Measurements from ENCODE around the gene GPR149.
"Not testable (repeated sequence)": the region's sequence is repeated elsewhere in the genome, so short reads cannot be mapped to it uniquely, and the experiment has no call there.

Gene GPR149

GRCh38 chr3:154430014-154430413 is at the start of gene GPR149:
TSS of gene GPR149 (minus strand) at chr3:154430190. CDS start at chr3:154429615, 575 bp downstream.
- intact Hi-C loops (cut with DNase I): no loop called here
- peak in 4 of 10 donors; percentile 4 to 62 (median 30) for DNase-seq

- no peak for DNase-seq
- intact Hi-C loops (cut with DNase I): no loop called here
These were observed 43.8 kb upstream of the GPR149 start for GRCh38 chr3:154473769-154474168.

- DNase-seq: no peak
- intact Hi-C loops (cut with DNase I): no loop called here
These were observed 39.6 kb upstream of the GPR149 start for GRCh38 chr3:154469585-154469984.

- intact Hi-C loops (cut with DNase I): no loop called here
- no peak for DNase-seq
These were observed 34.6 kb upstream of the GPR149 start for GRCh38 chr3:154464440-154465190.

- intact Hi-C loops (cut with DNase I): no loop called here
- DNase-seq: no peak
These were observed 28.6 kb upstream of the GPR149 start for GRCh38 chr3:154458560-154458959.

- intact Hi-C loops (cut with DNase I): not testable (repeated sequence)
- DNase-seq: peak in 3 of 10 donors; percentile 24 to 58 (median 37)
These were observed 9.1 kb upstream of the GPR149 start for GRCh38 chr3:154439081-154439480.

GRCh38 chr3:154431043-154431442 is 1.1 kb upstream of the GPR149 start:
- intact Hi-C loops (cut with DNase I): no loop called here
- no peak for DNase-seq

- DNase-seq: peak in 5 of 10 donors; percentile 2 to 81 (median 68)
- intact Hi-C loops (cut with DNase I): no loop called here
These were observed 1.4 kb downstream of the GPR149 start for GRCh38 chr3:154428286-154429206.

GRCh38 chr3:154427685-154428285 is 2.2 kb downstream of the GPR149 start:
- peak in 5 of 10 donors; percentile 6 to 75 (median 71) for DNase-seq
- intact Hi-C loops (cut with DNase I): no loop called here

- intact Hi-C loops (cut with DNase I): no loop called here
These were observed 7.3 kb downstream of the GPR149 start for GRCh38 chr3:154422694-154423093.

GRCh38 chr3:154421083-154421482 is 8.9 kb downstream of the GPR149 start:
- no peak for DNase-seq
- intact Hi-C loops (cut with DNase I): no loop called here

More at GRCh38 chr3:154422694-154423093, 7.3 kb downstream of the GPR149 start:
- no peak for DNase-seq

- no peak for DNase-seq
- intact Hi-C loops (cut with DNase I): no loop called here
These were observed 31.7 kb downstream of the GPR149 start for GRCh38 chr3:154398084-154398967.

- intact Hi-C loops (cut with DNase I): no loop called here
- DNase-seq: no peak
These were observed 40.1 kb downstream of the GPR149 start for GRCh38 chr3:154389861-154390260.

- DNase-seq: no peak
- intact Hi-C loops (cut with DNase I): no loop called here
These were observed 45.5 kb downstream of the GPR149 start for GRCh38 chr3:154384479-154384878.

GRCh38 chr3:154378311-154378710 is 51.7 kb downstream of the GPR149 start:
- intact Hi-C loops (cut with DNase I): no loop called here
- DNase-seq: no peak

- intact Hi-C loops (cut with DNase I): no loop called here
These were observed 62.8 kb downstream of the GPR149 start for GRCh38 chr3:154367221-154367620.

GRCh38 chr3:154364849-154365248 is 65.1 kb downstream of the GPR149 start:
- DNase-seq: no peak
- intact Hi-C loops (cut with DNase I): no loop called here

More at GRCh38 chr3:154367221-154367620, 62.8 kb downstream of the GPR149 start:
- DNase-seq: no peak

GRCh38 chr3:154361099-154361498 is 68.9 kb downstream of the GPR149 start:
- no peak for DNase-seq
- intact Hi-C loops (cut with DNase I): no loop called here

GRCh38 chr3:154356009-154356408 is 74.0 kb downstream of the GPR149 start:
- intact Hi-C loops (cut with DNase I): no loop called here
- no peak for DNase-seq

- no peak for DNase-seq
- intact Hi-C loops (cut with DNase I): no loop called here
These were observed 80.8 kb downstream of the GPR149 start for GRCh38 chr3:154349223-154349622.
